Lung microvascular endothelial cell (primary cell): ENCODE measurements around the gene COG4. TPM values are rescaled to one million over a fixed set of nuclear protein-coding genes. Genes with fewer than 3 reads are reported as not detected.
"Not testable (repeated sequence)": the region's sequence is repeated elsewhere in the genome, so short reads cannot be mapped to it uniquely, and the experiment has no call there.

Experiments
- DNase-seq, 2 donors: peaks; one replicate each; pipeline versions ENCODE4 v3.0.0 to v3.0.0-alpha.2; 2010; ENCODE audit warnings: low read depth in 2 of 2
- total RNA-seq: library from RNA; depleted of rRNA; stranded (reverse); fragments of >200 nt; gene quantifications from 2 replicates; pipeline ENCODE4 v1.2.1, GENCODE V29; 2014

Gene COG4
- total RNA-seq, 1 donor from 2014 or later: 71.8 TPM

GRCh38 chr16:70457446-70458166 is 65.7 kb downstream of the COG4 start:
- DNase-seq: no peak

GRCh38 chr16:70455910-70456309 is 67.4 kb downstream of the COG4 start:
- peak in 1 of 2 donors; percentile 33 for DNase-seq

GRCh38 chr16:70454222-70455034 is 68.9 kb downstream of the COG4 start, which contains the start of gene FCSK:
FCSK (plus strand) TSS chr16:70454595; CDS start chr16:70463191, 8,596 bp downstream.
- peak; percentile 62 to 81 for DNase-seq

GRCh38 chr16:70453892-70454221 is 69.5 kb downstream of the COG4 start:
- DNase-seq: peak in 1 of 2 donors; percentile 81

- no peak for DNase-seq
These were observed 70.0 kb downstream of the COG4 start for GRCh38 chr16:70453117-70453891.

GRCh38 chr16:70451004-70451340 is 72.4 kb downstream of the COG4 start:
- not testable (repeated sequence) for DNase-seq

GRCh38 chr16:70450142-70451003 is 73.0 kb downstream of the COG4 start:
- DNase-seq: not testable (repeated sequence)

GRCh38 chr16:70448075-70448474 is 75.3 kb downstream of the COG4 start:
- DNase-seq: no peak

- no peak for DNase-seq
These were observed 78.9 kb downstream of the COG4 start for GRCh38 chr16:70444249-70445063.

- DNase-seq: no peak
These were observed 81.0 kb downstream of the COG4 start for GRCh38 chr16:70442344-70442743.

GRCh38 chr16:70441406-70441990 is 81.9 kb downstream of the COG4 start:
- DNase-seq: no peak

GRCh38 chr16:70440009-70440692 is 83.2 kb downstream of the COG4 start:
- no peak for DNase-seq

GRCh38 chr16:70438969-70439862 is 84.1 kb downstream of the COG4 start, which contains the start of gene ST3GAL2:
ST3GAL2 (minus strand) TSS chr16:70439100; CDS start chr16:70398530, 40,570 bp downstream.
- DNase-seq: peak; percentile 92 to 95

GRCh38 chr16:70438585-70438968 is 84.8 kb downstream of the COG4 start:
- DNase-seq: peak; percentile 25 to 44

- peak in 1 of 2 donors; percentile 59 for DNase-seq
These were observed 85.5 kb downstream of the COG4 start for GRCh38 chr16:70437582-70438557.

- DNase-seq: peak in 1 of 2 donors; percentile 78
These were observed 86.3 kb downstream of the COG4 start for GRCh38 chr16:70437017-70437581.
